OCI-LY1 (cell line): ENCODE data around the gene RPL27.

Experiments used
- EZH2 ChIP-seq: fragments of 200-600 bp; sonication (generic), shearing (Covaris generic); IDR thresholded peaks from 2 replicates; pipeline ENCODE4 v1.8.0; 2017; ENCODE audit warnings: borderline replicate concordance, mixed run types, mild to moderate bottlenecking, antibody characterized with exemption, low read length, moderate library complexity, mixed read lengths
- TF ChIP-seq, protein P1 (sequence below): fragments of 200-600 bp; sonication (generic), shearing (Covaris generic); IDR thresholded peaks from 2 replicates; pipeline ENCODE4 v1.5.1; 2017; ENCODE audit warnings: mild to moderate bottlenecking, antibody characterized with exemption, low read length, moderate library complexity, mixed read lengths

DNA sequence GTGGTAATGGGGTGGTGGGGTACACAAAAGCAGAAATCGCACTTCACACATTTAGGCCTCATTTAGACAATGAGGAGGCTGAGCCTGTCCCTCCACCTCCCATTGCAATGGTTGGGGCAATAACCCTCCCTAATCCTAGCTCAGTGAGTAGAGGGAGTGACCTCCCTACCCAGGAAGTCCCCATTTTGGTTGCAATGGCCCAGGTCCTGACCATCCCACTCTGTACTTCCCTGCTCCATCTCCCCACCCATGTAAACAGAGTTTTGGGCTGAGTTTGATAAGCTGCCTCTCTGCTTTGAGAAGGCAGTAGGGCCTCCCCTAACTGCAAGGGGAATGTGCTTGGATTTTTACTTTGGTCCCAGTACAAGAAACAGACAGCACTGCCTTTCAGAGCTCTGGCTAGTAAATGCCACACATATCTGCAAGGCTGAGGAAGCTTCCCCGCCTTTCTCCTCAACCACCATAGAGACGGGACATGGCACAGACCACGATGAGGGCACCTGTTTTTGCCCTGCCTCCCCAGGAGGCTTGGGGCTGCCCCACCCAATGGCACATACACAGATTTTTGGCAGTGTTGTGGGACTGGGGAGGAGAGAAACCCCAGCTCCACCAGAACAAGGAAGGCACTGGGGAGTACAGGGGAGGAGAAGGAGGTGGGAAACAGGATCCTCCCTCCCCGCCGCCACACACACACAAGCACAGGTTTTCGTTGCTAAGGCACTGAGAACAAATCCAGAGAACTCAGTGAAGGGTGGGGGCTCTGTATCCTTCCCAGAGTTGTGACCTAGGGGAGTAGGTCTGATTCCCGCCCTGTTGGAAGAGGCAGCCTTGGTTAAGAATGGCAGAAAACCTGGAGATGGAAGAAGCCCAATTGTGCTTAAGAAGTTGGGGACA lies 16.7 kb downstream of the RPL27 start:
- TF ChIP-seq, protein P1, sequence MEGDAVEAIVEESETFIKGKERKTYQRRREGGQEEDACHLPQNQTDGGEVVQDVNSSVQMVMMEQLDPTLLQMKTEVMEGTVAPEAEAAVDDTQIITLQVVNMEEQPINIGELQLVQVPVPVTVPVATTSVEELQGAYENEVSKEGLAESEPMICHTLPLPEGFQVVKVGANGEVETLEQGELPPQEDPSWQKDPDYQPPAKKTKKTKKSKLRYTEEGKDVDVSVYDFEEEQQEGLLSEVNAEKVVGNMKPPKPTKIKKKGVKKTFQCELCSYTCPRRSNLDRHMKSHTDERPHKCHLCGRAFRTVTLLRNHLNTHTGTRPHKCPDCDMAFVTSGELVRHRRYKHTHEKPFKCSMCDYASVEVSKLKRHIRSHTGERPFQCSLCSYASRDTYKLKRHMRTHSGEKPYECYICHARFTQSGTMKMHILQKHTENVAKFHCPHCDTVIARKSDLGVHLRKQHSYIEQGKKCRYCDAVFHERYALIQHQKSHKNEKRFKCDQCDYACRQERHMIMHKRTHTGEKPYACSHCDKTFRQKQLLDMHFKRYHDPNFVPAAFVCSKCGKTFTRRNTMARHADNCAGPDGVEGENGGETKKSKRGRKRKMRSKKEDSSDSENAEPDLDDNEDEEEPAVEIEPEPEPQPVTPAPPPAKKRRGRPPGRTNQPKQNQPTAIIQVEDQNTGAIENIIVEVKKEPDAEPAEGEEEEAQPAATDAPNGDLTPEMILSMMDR: no peak
- TF ChIP-seq EZH2: no peak
